Suprapubic skin (tissue), 4 donors: ENCODE measurements around the gene SUSD6. TPM values are rescaled to one million over a fixed set of nuclear protein-coding genes. Genes with fewer than 3 reads are reported as not detected.
A peak's percentile ranks its signal among the peaks of the same experiment; 100 is the strongest.
"Not testable (repeated sequence)": the region's sequence is repeated elsewhere in the genome, so short reads cannot be mapped to it uniquely, and the experiment has no call there.

Experiments
- DNase-seq, 2 donors: peaks; one replicate each; pipeline ENCODE4 v3.0.0-alpha.2; 2019; ENCODE audit warnings: low spot score in 2 of 2
- H3K27ac ChIP-seq: fragments of 200-600 bp; sonication (generic); one replicate; pipeline ENCODE4 v1.5.1; 2019
- H3K27me3 ChIP-seq: fragments of 200-600 bp; sonication (generic); one replicate; pipeline ENCODE4 v1.5.1; 2019
- H3K36me3 ChIP-seq: fragments of 200-600 bp; sonication (generic); one replicate; pipeline ENCODE4 v1.5.1; 2019
- H3K4me1 ChIP-seq: fragments of 200-600 bp; sonication (generic); one replicate; pipeline ENCODE4 v1.5.1; 2019
- H3K4me3 ChIP-seq: fragments of 200-600 bp; sonication (generic); one replicate; pipeline ENCODE4 v1.5.1; 2019; ENCODE audit warnings: mild to moderate bottlenecking
- H3K9me3 ChIP-seq: fragments of 200-600 bp; sonication (generic); one replicate; pipeline ENCODE4 v1.5.1; 2019
- EP300 ChIP-seq: sonication (generic); formaldehyde crosslinking; IDR thresholded peaks from one replicate; pipeline ENCODE4 v1.6.1; 2017; ENCODE audit warnings: antibody characterized with exemption
- POLR2A ChIP-seq, 2 donors: fragments of 450-650 bp; IDR thresholded peaks; one replicate each; pipeline ENCODE4 v1.6.1; 2017; ENCODE audit warnings: antibody characterized with exemption in 2 of 2, mild to moderate bottlenecking in 2 of 2, moderate library complexity in 2 of 2
- POLR2AphosphoS5 ChIP-seq, 3 donors: sonication (generic); formaldehyde crosslinking; IDR thresholded peaks; one replicate each; pipeline ENCODE4 v1.6.1; 2017; ENCODE audit warnings: antibody characterized with exemption in 3 of 3
- WGBS: methylation state at CpG from one replicate; pipeline ENCODE4 v1.1.5; 2018; 5-methylcytosine and 5-hydroxymethylcytosine counted together
- total RNA-seq, 4 donors: library from RNA; depleted of rRNA; stranded (reverse); fragments of >200 nt; gene quantifications; one replicate each; pipeline ENCODE4 v1.1.0, GENCODE V29; 2016
- TF ChIP-seq, protein P1 (sequence below), 2 donors: fragments of 200-600 bp in 1 of 2; fragments of 450-650 bp in 1 of 2; sonication (generic) in 1 of 2; IDR thresholded peaks; one replicate each; pipeline ENCODE4 v1.5.1; 2016 to 2019; ENCODE audit warnings: antibody characterized with exemption in 2 of 2, mild to moderate bottlenecking in 1 of 2, moderate library complexity in 1 of 2

SUSD6 gene
- total RNA-seq, 4 donors from 2014 or later = 45.1 to 60.4 (median 56.7) TPM

DNA sequence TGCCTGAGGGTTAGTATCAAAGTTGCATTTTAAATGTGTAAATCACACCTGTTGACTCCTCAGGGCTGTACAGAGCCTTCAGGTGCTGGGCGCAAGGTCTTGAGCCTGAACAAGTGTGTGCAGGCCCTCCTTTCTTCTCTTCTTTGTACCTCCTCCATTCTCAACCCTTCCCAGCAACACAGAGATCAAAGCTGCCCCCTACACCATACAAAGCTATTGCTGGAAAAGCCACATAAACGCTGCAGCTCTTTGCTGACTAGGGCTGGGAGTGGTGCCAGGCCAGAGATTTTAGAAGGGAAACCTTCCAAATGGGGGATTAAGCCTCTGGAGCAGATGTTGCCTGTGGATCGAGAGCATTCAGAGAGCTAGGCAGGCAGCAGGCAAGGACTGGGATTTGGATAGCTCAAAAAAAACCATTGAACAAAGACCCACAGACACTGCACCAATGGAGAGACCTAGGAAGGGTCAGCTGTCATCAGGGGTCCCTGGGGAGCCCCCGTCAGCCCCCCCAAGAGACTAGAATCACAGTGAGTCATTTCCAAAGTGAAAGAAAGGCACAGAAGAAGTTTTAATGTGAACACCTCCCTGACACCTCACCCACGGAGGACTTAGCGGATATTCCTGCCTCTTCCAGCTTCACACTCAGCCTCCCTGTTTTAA is 18.2 kb upstream of the SUSD6 start:
- no peak for DNase-seq
- Histone ChIP-seq H3K27me3 (no peaks in the 10 kb centered on the region), H3K36me3 (no peaks in the 10 kb centered on the region), H3K4me1 (peaks cover 11% of the 10 kb centered on the region), H3K27ac (no peak overlapping the region), H3K9me3 (no peaks in the 10 kb centered on the region), H3K4me3 (peak overlapping the region; percentile 19)
- TF ChIP-seq, protein P1, sequence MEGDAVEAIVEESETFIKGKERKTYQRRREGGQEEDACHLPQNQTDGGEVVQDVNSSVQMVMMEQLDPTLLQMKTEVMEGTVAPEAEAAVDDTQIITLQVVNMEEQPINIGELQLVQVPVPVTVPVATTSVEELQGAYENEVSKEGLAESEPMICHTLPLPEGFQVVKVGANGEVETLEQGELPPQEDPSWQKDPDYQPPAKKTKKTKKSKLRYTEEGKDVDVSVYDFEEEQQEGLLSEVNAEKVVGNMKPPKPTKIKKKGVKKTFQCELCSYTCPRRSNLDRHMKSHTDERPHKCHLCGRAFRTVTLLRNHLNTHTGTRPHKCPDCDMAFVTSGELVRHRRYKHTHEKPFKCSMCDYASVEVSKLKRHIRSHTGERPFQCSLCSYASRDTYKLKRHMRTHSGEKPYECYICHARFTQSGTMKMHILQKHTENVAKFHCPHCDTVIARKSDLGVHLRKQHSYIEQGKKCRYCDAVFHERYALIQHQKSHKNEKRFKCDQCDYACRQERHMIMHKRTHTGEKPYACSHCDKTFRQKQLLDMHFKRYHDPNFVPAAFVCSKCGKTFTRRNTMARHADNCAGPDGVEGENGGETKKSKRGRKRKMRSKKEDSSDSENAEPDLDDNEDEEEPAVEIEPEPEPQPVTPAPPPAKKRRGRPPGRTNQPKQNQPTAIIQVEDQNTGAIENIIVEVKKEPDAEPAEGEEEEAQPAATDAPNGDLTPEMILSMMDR (IDR thresholded peaks at IDR 0.05) = no peak
- TF ChIP-seq EP300 = no peak
- TF ChIP-seq POLR2A (IDR thresholded peaks at IDR 0.05) = no peak
- no peak for TF ChIP-seq POLR2AphosphoS5 (IDR thresholded peaks at IDR 0.05)
- 33% methylated on average over 6 of the region's 6 CpGs for WGBS

- no peak for DNase-seq
- Histone ChIP-seq H3K36me3 (no peaks in the 10 kb centered on the region), H3K9me3 (no peaks in the 10 kb centered on the region), H3K4me3 (no peak overlapping the region), H3K27me3 (no peaks in the 10 kb centered on the region), H3K27ac (no peak overlapping the region), H3K4me1 (peaks cover 11% of the 10 kb centered on the region)
- no peak for TF ChIP-seq EP300
- 80% methylated on average over 6 of the region's 6 CpGs for WGBS
These were observed 16.6 kb upstream of the SUSD6 start for GRCh38 chr14:69594846-69595245.

GRCh38 chr14:69595336-69595735 is 16.1 kb upstream of the SUSD6 start:
- Histone ChIP-seq H3K9me3 (no peaks in the 10 kb centered on the region), H3K36me3 (no peaks in the 10 kb centered on the region), H3K4me1 (peaks cover 11% of the 10 kb centered on the region), H3K27ac (no peak overlapping the region), H3K4me3 (no peak overlapping the region), H3K27me3 (no peaks in the 10 kb centered on the region)
- WGBS = 88% methylated on average over 5 of the region's 5 CpGs
- DNase-seq = no peak
- TF ChIP-seq EP300 = no peak
- TF ChIP-seq POLR2AphosphoS5 (IDR thresholded peaks at IDR 0.05) = no peak
- TF ChIP-seq, protein P1 (IDR thresholded peaks at IDR 0.05) = no peak
- no peak for TF ChIP-seq POLR2A (IDR thresholded peaks at IDR 0.05)

DNA sequence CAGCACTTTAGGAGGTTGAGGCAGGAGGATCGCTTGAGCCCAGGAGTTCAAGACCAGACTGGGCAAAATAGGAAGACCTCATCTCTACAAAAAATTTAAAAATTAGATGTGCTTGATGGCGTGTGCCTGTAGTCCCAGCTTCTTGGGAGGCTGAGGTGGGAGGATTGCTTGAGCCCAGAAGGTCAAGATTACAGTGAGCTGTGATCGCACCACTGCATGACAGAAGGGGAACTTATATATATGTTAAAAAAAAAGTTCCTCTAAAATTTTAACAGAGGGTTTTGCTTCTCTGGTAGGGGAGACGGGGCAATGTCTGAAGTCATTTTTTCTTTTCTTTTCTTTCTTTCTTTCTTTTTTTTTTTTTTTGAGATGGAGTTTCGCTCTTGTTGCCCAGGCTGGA is 12.0 kb upstream of the SUSD6 start:
- not testable (repeated sequence) for H3K4me1 ChIP-seq, DNase-seq, H3K27me3 ChIP-seq, H3K36me3 ChIP-seq, H3K9me3 ChIP-seq, H3K27ac ChIP-seq, H3K4me3 ChIP-seq
- WGBS = 95% methylated on average over 5 of the region's 5 CpGs

DNA sequence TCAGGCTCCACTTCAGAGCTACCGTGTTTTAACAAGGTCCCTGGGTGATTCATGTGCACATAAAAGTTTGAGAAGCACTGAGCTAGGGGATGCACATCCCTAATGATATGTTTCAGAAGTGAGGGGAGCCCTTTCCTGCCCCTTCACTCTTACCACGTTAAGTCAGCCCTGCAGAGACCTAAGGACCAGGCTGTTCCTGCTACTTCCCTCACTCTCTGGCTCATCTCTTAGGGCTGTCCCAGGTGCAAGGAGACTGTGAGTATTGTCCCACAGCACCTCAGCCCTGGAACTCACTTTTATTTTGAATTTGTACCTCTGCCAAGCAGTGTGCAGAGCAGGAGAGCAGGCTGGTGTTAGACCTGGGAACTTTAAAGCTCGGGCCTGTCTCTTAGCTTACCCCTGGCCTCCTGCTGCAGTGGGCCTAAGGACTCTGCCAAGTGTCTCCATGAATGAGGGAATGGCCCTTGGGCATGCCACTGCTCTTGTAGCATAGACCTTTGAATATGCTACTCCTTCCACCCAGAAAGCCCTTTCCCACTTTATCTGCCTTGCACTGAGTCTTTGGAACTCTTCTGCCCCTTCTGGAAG is 11.0 kb upstream of the SUSD6 start:
- H3K4me1 ChIP-seq = no peaks in the 10 kb centered on the region
- no peak for TF ChIP-seq POLR2A (IDR thresholded peaks at IDR 0.05)
- TF ChIP-seq, protein P1 (IDR thresholded peaks at IDR 0.05) = no peak
- TF ChIP-seq EP300 = no peak
- no peak for TF ChIP-seq POLR2AphosphoS5 (IDR thresholded peaks at IDR 0.05)
- H3K4me3 ChIP-seq = no peak overlapping the region
- H3K36me3 ChIP-seq = no peaks in the 10 kb centered on the region
- H3K27me3 ChIP-seq = no peaks in the 10 kb centered on the region
- DNase-seq = no peak
- no peak overlapping the region for H3K27ac ChIP-seq
- H3K9me3 ChIP-seq = no peaks in the 10 kb centered on the region
- 71% methylated on average over 2 of the region's 3 CpGs for WGBS

DNA sequence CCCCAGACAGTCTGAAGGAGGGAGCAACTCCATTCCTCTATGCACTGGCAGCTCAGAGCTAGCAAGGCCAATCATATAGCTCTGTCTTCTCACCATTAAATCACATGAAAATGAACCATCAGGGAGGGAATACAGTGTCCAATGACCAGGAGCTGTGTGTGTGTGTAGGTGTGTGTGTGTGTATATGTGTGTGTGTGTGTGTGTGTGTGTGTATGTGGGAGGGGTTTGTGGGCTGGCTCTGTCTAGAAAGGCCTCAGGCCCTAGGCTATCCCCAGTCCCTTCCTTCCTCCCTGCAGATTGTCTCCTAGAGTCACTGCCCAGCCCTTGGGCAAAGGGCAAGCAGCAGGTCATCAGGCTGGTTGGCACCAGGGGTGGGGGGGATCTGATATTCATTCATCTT is 5.7 kb upstream of the SUSD6 start:
- H3K9me3 ChIP-seq = no peaks in the 10 kb centered on the region
- no peak overlapping the region for H3K4me3 ChIP-seq
- H3K36me3 ChIP-seq = no peaks in the 10 kb centered on the region
- peaks cover 9% of the 10 kb centered on the region for H3K4me1 ChIP-seq
- TF ChIP-seq POLR2AphosphoS5 (IDR thresholded peaks at IDR 0.05) = no peak
- no peak for TF ChIP-seq EP300
- TF ChIP-seq, protein P1 (IDR thresholded peaks at IDR 0.05) = no peak
- no peak for TF ChIP-seq POLR2A (IDR thresholded peaks at IDR 0.05)
- no peaks in the 10 kb centered on the region for H3K27me3 ChIP-seq
- DNase-seq = no peak
- H3K27ac ChIP-seq = no peak overlapping the region
